C4-2B (cell line): ENCODE measurements around the gene KCNN4.
"Not testable (repeated sequence)": the region's sequence is repeated elsewhere in the genome, so short reads cannot be mapped to it uniquely, and the experiment has no call there.

Experiments
- H3K27ac ChIP-seq: fragments of 450-650 bp; 2 replicates; pipeline ENCODE4 v1.5.1; 2017
- CTCF ChIP-seq: fragments of 450-650 bp; conservative IDR thresholded peaks from 2 replicates; pipeline ENCODE4 v1.5.1; 2017; ENCODE audit warnings: mild to moderate bottlenecking
- ZFX ChIP-seq: fragments of 450-650 bp; IDR thresholded peaks from 2 replicates; pipeline ENCODE4 v1.6.1; 2017

KCNN4 gene

GRCh38 chr19:43814663-43815352 lies 34.0 kb upstream of the KCNN4 start:
- no peak overlapping the region for H3K27ac ChIP-seq
- TF ChIP-seq ZFX (no peak), CTCF (no peak)

- TF ChIP-seq CTCF: no peak
- TF ChIP-seq ZFX: no peak
- H3K27ac ChIP-seq: no peak overlapping the region
These were observed 31.9 kb upstream of the KCNN4 start for GRCh38 chr19:43812688-43813087.

DNA sequence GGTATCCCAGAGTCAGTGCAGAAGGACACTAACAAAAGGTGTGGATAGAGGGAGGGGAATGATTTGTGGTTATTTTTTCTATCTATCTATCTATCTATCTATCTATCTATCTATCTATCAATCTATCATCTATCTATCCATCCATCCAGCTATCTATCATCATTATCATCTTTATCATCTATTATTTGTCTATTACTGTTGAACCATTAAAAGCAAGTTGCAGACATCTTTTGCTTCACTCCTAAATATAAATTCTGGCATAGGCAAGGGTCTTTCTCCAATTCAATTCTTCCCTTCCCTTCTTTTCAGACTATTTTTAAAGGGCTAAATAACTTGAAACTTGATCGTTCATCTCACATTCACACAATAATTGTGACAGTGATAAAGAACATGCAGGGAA lies 31.5 kb upstream of the KCNN4 start:
- H3K27ac ChIP-seq: no peak overlapping the region
- no peak for TF ChIP-seq CTCF
- TF ChIP-seq ZFX: no peak

- TF ChIP-seq CTCF (no peak), ZFX (no peak)
- no peak overlapping the region for H3K27ac ChIP-seq
These were observed 31.1 kb upstream of the KCNN4 start for GRCh38 chr19:43811837-43812236.

GRCh38 chr19:43809762-43810696 lies 29.3 kb upstream of the KCNN4 start:
- no peak for TF ChIP-seq ZFX
- TF ChIP-seq CTCF: peak; percentile 54
- H3K27ac ChIP-seq: no peak overlapping the region

DNA sequence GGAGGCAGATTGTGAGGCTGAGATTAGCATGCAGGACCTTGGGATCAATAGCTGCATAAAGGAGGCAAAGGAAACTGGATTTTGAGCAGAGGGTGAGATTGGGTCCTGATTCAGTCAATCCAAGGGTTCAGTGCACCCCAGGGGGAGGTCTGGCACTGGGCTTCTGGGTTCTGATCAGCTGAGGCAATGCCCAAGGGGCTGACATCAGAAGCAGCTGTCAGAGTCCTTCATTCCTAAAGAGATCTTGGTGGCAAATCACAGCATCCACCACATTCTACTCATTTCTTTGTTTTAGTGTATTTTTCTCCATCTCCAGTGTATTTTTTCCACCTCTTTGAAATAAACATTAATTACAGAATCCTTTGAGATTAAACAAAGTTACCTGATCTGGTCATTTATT lies 26.9 kb upstream of the KCNN4 start:
- no peak overlapping the region for H3K27ac ChIP-seq
- TF ChIP-seq ZFX: no peak
- no peak for TF ChIP-seq CTCF

GRCh38 chr19:43806848-43807247 lies 26.1 kb upstream of the KCNN4 start:
- TF ChIP-seq CTCF (no peak), ZFX (no peak)

GRCh38 chr19:43806401-43806800 lies 25.6 kb upstream of the KCNN4 start:
- not testable (repeated sequence) for H3K27ac ChIP-seq

More at GRCh38 chr19:43806848-43807247, 26.1 kb upstream of the KCNN4 start:
- H3K27ac ChIP-seq: no peak overlapping the region
